ENCODE results near the gene PKMYT1.

Gene PKMYT1

DNA sequence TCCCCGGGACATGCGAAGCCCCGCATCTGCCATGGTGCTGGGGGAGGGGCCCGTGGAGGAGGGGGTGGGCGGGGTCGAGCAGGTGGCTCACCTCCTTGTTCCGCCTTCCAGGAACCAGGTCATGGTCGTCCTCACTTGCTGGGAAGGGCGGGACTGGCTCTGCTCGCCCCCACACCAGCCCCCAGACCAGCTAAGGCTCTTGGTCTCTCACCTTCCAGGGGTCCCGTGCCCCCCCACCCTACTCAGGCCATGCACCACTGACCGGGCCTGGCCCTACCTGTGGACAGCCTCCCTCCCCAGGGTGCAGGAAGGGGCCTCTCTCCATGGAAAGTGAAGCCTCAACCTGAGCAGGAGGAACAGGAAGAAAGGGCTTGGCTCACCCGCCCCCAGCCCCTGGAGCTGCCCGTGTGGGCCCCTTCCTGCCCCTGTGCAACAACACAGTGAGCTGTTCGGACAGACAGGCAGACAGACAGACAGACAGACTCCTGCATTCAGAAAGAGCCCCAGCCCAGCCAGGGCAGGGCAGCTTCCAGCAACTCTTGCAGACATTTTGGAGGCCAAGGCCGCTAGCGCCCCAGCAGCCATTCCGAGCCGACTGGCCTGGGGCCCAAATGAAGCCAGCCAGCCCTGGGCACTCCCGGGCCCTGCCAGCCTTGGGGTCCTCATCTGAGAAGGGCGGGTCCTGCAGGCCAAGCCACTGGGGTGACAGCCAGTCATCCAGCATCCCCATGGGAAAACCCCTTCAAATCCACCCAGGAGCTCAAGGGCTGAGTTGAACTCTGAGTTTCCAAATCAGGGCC is 24.3 kb downstream of the PKMYT1 start:
- H3K27me3 ChIP-seq = no peaks in the 10 kb centered on the region
- no peaks in the 10 kb centered on the region for H3K9me3 ChIP-seq
- H3K4me3 ChIP-seq (ENCODE audit: low read depth in 1 of 2, low read length in 1 of 2) = peak overlapping the region; percentile 44 to 48
- H3K27ac ChIP-seq = peak overlapping the region; percentile 58
- H3K36me3 ChIP-seq = peaks cover 6% of the 10 kb centered on the region
- H3K4me1 ChIP-seq (ENCODE audit: control insufficient read depth in 1 of 2, insufficient read depth in 1 of 2, low read depth in 1 of 2, low read length in 1 of 2) = peaks cover 28 to 37% of the 10 kb centered on the region in 2 experiments
- TF ChIP-seq CTCF (IDR thresholded peaks at IDR 0.05) = no peak

- TF ChIP-seq CTCF (IDR thresholded peaks at IDR 0.05) = no peak
- Histone ChIP-seq H3K9me3 (no peaks in the 10 kb centered on the region), H3K27ac (peak overlapping the region; percentile 58), H3K36me3 (peaks cover 9% of the 10 kb centered on the region), H3K27me3 (no peaks in the 10 kb centered on the region), H3K4me3 (ENCODE audit: low read depth in 1 of 2, low read length in 1 of 2) (peak overlapping the region; percentile 44 to 48), H3K4me1 (ENCODE audit: control insufficient read depth in 1 of 2, insufficient read depth in 1 of 2, low read depth in 1 of 2, low read length in 1 of 2) (peaks cover 28 to 31% of the 10 kb centered on the region in 2 experiments)
Measured at GRCh38 chr16:2955438-2955778, 24.8 kb downstream of the PKMYT1 start.

GRCh38 chr16:2954656-2955381 is 25.4 kb downstream of the PKMYT1 start:
- H3K4me1 ChIP-seq (ENCODE audit: control insufficient read depth in 1 of 2, insufficient read depth in 1 of 2, low read depth in 1 of 2, low read length in 1 of 2) = peaks cover 27 to 28% of the 10 kb centered on the region in 2 experiments
- no peaks in the 10 kb centered on the region for H3K9me3 ChIP-seq
- H3K4me3 ChIP-seq (ENCODE audit: low read depth in 1 of 2, low read length in 1 of 2) = peak overlapping the region in 1 of 2 experiments; percentile 44
- no peak for TF ChIP-seq CTCF (IDR thresholded peaks at IDR 0.05)
- peaks cover 15% of the 10 kb centered on the region for H3K36me3 ChIP-seq
- peak overlapping the region; percentile 58 for H3K27ac ChIP-seq
- no peaks in the 10 kb centered on the region for H3K27me3 ChIP-seq

- no peak overlapping the region for H3K4me3 ChIP-seq (ENCODE audit: low read depth in 1 of 2, low read length in 1 of 2)
- no peaks in the 10 kb centered on the region for H3K9me3 ChIP-seq
- peaks cover 27 to 28% of the 10 kb centered on the region in 2 experiments for H3K4me1 ChIP-seq (ENCODE audit: control insufficient read depth in 1 of 2, insufficient read depth in 1 of 2, low read depth in 1 of 2, low read length in 1 of 2)
- no peak for TF ChIP-seq CTCF (IDR thresholded peaks at IDR 0.05)
- H3K36me3 ChIP-seq = peaks cover 24% of the 10 kb centered on the region
- H3K27ac ChIP-seq = no peak overlapping the region
- no peaks in the 10 kb centered on the region for H3K27me3 ChIP-seq
Measured at GRCh38 chr16:2953706-2954627, 26.3 kb downstream of the PKMYT1 start.

GRCh38 chr16:2952679-2953078 is 27.6 kb downstream of the PKMYT1 start:
- Histone ChIP-seq H3K27ac (no peak overlapping the region), H3K9me3 (no peaks in the 10 kb centered on the region), H3K36me3 (peaks cover 31% of the 10 kb centered on the region), H3K4me3 (ENCODE audit: low read depth in 1 of 2, low read length in 1 of 2) (no peak overlapping the region), H3K4me1 (ENCODE audit: control insufficient read depth in 1 of 2, insufficient read depth in 1 of 2, low read depth in 1 of 2, low read length in 1 of 2) (peaks cover 27 to 28% of the 10 kb centered on the region in 2 experiments), H3K27me3 (no peaks in the 10 kb centered on the region)
- no peak for TF ChIP-seq CTCF (IDR thresholded peaks at IDR 0.05)

All from neutrophil (primary cell).